ENCODE data around the gene PPP4R3A.

The PPP4R3A gene

GRCh38 chr14:91470216-91470615 is 39.9 kb downstream of the PPP4R3A start:
- CTCF ChIA-PET: interaction anchor here (1.0 kb wide), 1 partner anchor 15 kb away, joined by 5 read pairs; no protein-coding TSS in a partner anchor
- TF ChIP-seq CTCF (conservative IDR thresholded peaks at IDR 0.05; ENCODE audit: low read depth): no peak
- no peak for DNase-seq (ENCODE audit: low spot score)
- POLR2A ChIA-PET (ENCODE audit: low non-redundant PET): no interaction called here
- H3K27ac ChIP-seq: no peak overlapping the region

GRCh38 chr14:91466192-91466591 is 43.9 kb downstream of the PPP4R3A start:
- H3K27ac ChIP-seq: no peak overlapping the region
- POLR2A ChIA-PET (ENCODE audit: low non-redundant PET): no interaction called here
- CTCF ChIA-PET: no interaction called here
- DNase-seq (ENCODE audit: low spot score): no peak
- TF ChIP-seq CTCF (conservative IDR thresholded peaks at IDR 0.05; ENCODE audit: low read depth): no peak

GRCh38 chr14:91464615-91465205 is 45.4 kb downstream of the PPP4R3A start:
- no peak for DNase-seq (ENCODE audit: low spot score)
- no peak for TF ChIP-seq CTCF (conservative IDR thresholded peaks at IDR 0.05; ENCODE audit: low read depth)
- no peak overlapping the region for H3K27ac ChIP-seq
- ChIA-PET CTCF (interaction anchor here (0.5 kb wide), 1 partner anchor 494 kb away, joined by 4 read pairs; no protein-coding TSS in a partner anchor), POLR2A (ENCODE audit: low non-redundant PET) (no interaction called here)

- no peak overlapping the region for H3K27ac ChIP-seq
- no peak for TF ChIP-seq CTCF (conservative IDR thresholded peaks at IDR 0.05; ENCODE audit: low read depth)
- no peak for DNase-seq (ENCODE audit: low spot score)
- CTCF ChIA-PET: interaction anchor here (0.6 kb wide), 1 partner anchor 134 kb away, joined by 4 read pairs; no protein-coding TSS in a partner anchor
- POLR2A ChIA-PET (ENCODE audit: low non-redundant PET): no interaction called here
Observed at GRCh38 chr14:91458612-91459011, 51.5 kb downstream of the PPP4R3A start.

- no peak for TF ChIP-seq CTCF (conservative IDR thresholded peaks at IDR 0.05; ENCODE audit: low read depth)
- ChIA-PET POLR2A (ENCODE audit: low non-redundant PET) (no interaction called here), CTCF (no interaction called here)
- no peak overlapping the region for H3K27ac ChIP-seq
- no peak for DNase-seq (ENCODE audit: low spot score)
Observed at GRCh38 chr14:91456283-91456682, 53.8 kb downstream of the PPP4R3A start.

- H3K27ac ChIP-seq: no peak overlapping the region
- no peak for DNase-seq (ENCODE audit: low spot score)
- ChIA-PET CTCF (no interaction called here), POLR2A (ENCODE audit: low non-redundant PET) (no interaction called here)
- TF ChIP-seq CTCF (conservative IDR thresholded peaks at IDR 0.05; ENCODE audit: low read depth): no peak
Observed at GRCh38 chr14:91454580-91454979, 55.5 kb downstream of the PPP4R3A start.
